ENCODE data around the gene ACTRT2.

ACTRT2 gene

DNA sequence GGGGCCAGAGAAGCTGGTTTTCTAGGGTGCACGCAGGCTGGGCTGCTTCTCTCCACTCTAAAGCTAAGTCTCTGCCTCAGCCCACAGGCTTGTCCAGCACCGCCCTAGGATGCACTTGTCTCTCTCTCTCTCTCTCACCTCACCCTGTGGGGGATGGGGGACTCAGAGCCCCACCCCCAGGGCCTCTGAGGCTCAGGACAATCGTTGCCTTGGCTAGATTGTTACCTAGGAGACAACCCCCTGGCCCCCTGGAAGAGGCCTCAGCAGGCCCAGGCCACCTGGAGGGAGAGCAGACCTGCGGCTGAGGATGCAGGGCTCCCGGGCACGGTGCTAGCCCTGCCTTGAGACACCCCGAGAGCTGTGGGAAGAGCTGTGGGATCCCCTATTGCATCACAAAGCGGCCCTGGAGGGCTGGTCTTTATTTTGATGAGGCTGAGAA lies at the start of gene ACTRT2:
TSS of gene ACTRT2 (plus strand) at position 235 of the 439 bp plus-strand sequence. CDS start 220 bp downstream, outside the sequence.
- no peak within 1 kb of the TSS for H3K27ac Mint-ChIP-seq
- H3K27me3 Mint-ChIP-seq, result no peaks in the 10 kb centered on the region
- H3K36me3 Mint-ChIP-seq (ENCODE audit: low read depth), result no peaks in the 10 kb centered on the region
- H3K4me1 Mint-ChIP-seq (ENCODE audit: low read depth), result no peaks in the 10 kb centered on the region
- H3K4me3 Mint-ChIP-seq, result no peak within 1 kb of the TSS
- no peaks in the 10 kb centered on the region for H3K9me3 Mint-ChIP-seq

DNA sequence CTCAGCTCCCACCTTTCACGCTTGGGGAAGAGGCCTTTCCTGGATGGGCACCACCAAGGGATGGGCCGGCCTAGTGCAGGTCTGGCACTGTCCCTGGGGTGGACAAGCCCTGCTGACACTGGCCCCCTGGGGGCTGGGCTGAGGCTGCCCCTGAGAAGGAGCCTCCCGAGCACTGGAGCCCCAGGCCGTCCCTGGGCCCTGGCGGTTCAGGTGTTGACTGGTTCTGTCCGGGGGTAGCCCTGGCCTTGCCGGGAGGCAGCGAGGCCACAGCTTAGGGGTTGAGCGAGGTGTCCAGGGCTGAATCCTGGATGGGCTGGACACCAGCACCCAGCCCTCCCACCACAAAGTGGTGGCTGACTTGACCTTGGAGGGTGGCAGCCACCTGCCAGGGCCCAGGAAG lies 49.7 kb upstream of the ACTRT2 start:
- Mint-ChIP-seq H3K4me1 (ENCODE audit: low read depth) (no peaks in the 10 kb centered on the region), H3K4me3 (no peak overlapping the region), H3K27me3 (no peaks in the 10 kb centered on the region), H3K27ac (no peak overlapping the region), H3K9me3 (no peaks in the 10 kb centered on the region), H3K36me3 (ENCODE audit: low read depth) (no peaks in the 10 kb centered on the region)

- H3K27me3 Mint-ChIP-seq, result no peaks in the 10 kb centered on the region
- no peaks in the 10 kb centered on the region for H3K4me1 Mint-ChIP-seq (ENCODE audit: low read depth)
- H3K4me3 Mint-ChIP-seq, result no peak overlapping the region
- no peaks in the 10 kb centered on the region for H3K9me3 Mint-ChIP-seq
- no peaks in the 10 kb centered on the region for H3K36me3 Mint-ChIP-seq (ENCODE audit: low read depth)
- H3K27ac Mint-ChIP-seq, result no peak overlapping the region
Measured at GRCh38 chr1:2972011-2972878, 49.0 kb upstream of the ACTRT2 start.

GRCh38 chr1:2972879-2973575 lies 48.2 kb upstream of the ACTRT2 start:
- Mint-ChIP-seq H3K4me1 (ENCODE audit: low read depth) (no peaks in the 10 kb centered on the region), H3K36me3 (ENCODE audit: low read depth) (no peaks in the 10 kb centered on the region), H3K4me3 (no peak overlapping the region), H3K27me3 (no peaks in the 10 kb centered on the region), H3K27ac (no peak overlapping the region), H3K9me3 (no peaks in the 10 kb centered on the region)

- Mint-ChIP-seq H3K9me3 (no peaks in the 10 kb centered on the region), H3K27me3 (no peaks in the 10 kb centered on the region), H3K27ac (no peak overlapping the region), H3K4me3 (no peak overlapping the region), H3K36me3 (ENCODE audit: low read depth) (no peaks in the 10 kb centered on the region), H3K4me1 (ENCODE audit: low read depth) (no peaks in the 10 kb centered on the region)
Measured at GRCh38 chr1:2973601-2974593, 47.4 kb upstream of the ACTRT2 start.

DNA sequence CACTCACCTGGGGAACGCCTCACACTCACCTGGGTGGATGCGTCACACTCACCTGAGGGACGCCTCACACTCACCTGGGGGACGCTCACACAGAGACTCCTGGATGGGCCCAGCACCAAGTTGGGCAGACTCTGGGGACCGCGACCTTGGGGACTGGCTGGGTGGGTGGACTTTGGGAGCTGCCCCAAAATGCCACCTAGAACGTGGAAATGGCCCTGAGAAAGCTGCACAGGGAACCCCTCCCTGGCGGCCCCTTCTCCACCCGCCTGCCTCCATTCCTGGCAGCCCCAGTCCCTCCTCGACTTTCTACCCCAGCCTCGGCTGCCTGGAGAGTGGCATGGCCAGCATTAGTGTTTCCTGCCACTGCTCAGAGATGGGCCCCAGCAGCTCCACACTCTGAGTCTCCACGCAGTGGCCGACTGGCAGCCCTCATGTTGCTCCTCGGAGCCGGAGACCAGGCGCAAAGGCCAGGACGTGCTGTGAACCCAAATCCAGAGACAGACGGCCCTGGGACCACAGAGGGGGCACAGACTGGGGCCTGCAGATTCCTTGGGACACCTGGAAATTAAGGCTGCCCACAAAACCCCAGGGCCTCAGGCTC lies 46.5 kb upstream of the ACTRT2 start:
- Mint-ChIP-seq H3K9me3 (no peaks in the 10 kb centered on the region), H3K36me3 (ENCODE audit: low read depth) (no peaks in the 10 kb centered on the region), H3K4me3 (no peak overlapping the region), H3K27ac (no peak overlapping the region), H3K27me3 (no peaks in the 10 kb centered on the region), H3K4me1 (ENCODE audit: low read depth) (no peaks in the 10 kb centered on the region)

- Mint-ChIP-seq H3K9me3 (no peaks in the 10 kb centered on the region), H3K27ac (no peak overlapping the region), H3K27me3 (no peaks in the 10 kb centered on the region), H3K4me1 (ENCODE audit: low read depth) (no peaks in the 10 kb centered on the region), H3K4me3 (no peak overlapping the region), H3K36me3 (ENCODE audit: low read depth) (no peaks in the 10 kb centered on the region)
Measured at GRCh38 chr1:2975466-2976179, 45.6 kb upstream of the ACTRT2 start.

GRCh38 chr1:2976180-2976562 lies 45.1 kb upstream of the ACTRT2 start:
- H3K27me3 Mint-ChIP-seq, result no peaks in the 10 kb centered on the region
- H3K4me1 Mint-ChIP-seq (ENCODE audit: low read depth), result no peaks in the 10 kb centered on the region
- H3K4me3 Mint-ChIP-seq, result no peak overlapping the region
- no peaks in the 10 kb centered on the region for H3K36me3 Mint-ChIP-seq (ENCODE audit: low read depth)
- no peaks in the 10 kb centered on the region for H3K9me3 Mint-ChIP-seq
- H3K27ac Mint-ChIP-seq, result no peak overlapping the region

GRCh38 chr1:2977886-2978611 lies 43.2 kb upstream of the ACTRT2 start:
- H3K27ac Mint-ChIP-seq, result no peak overlapping the region
- no peaks in the 10 kb centered on the region for H3K27me3 Mint-ChIP-seq
- no peak overlapping the region for H3K4me3 Mint-ChIP-seq
- H3K9me3 Mint-ChIP-seq, result no peaks in the 10 kb centered on the region
- H3K36me3 Mint-ChIP-seq (ENCODE audit: low read depth), result no peaks in the 10 kb centered on the region
- no peaks in the 10 kb centered on the region for H3K4me1 Mint-ChIP-seq (ENCODE audit: low read depth)

DNA sequence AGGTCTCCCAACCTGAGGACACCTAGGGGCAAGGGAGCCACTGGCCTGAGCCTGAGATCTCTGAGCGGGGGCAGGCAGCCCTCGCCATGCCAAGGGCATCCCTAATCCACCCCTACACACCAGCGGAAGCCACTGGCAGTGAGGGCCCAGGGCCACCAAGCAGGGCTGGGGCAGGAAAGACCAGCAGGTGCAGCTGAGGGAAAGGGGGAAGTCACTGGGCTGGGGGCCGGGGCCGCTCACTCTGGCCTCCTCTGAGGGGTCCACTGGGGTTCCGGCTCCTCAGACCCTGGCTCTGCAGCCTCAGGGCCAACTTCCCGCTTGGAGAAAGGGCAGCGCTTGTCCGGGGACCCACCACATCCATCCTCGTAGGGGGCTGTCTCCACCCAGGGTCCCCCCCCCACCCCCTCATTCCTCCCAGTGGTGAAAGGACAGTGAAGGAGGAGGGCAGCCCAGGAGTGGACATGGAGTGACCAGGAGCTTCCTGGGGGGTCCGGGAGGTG lies 42.5 kb upstream of the ACTRT2 start:
- H3K36me3 Mint-ChIP-seq (ENCODE audit: low read depth), result no peaks in the 10 kb centered on the region
- H3K4me3 Mint-ChIP-seq, result no peak overlapping the region
- no peaks in the 10 kb centered on the region for H3K27me3 Mint-ChIP-seq
- no peaks in the 10 kb centered on the region for H3K4me1 Mint-ChIP-seq (ENCODE audit: low read depth)
- no peaks in the 10 kb centered on the region for H3K9me3 Mint-ChIP-seq
- no peak overlapping the region for H3K27ac Mint-ChIP-seq

- Mint-ChIP-seq H3K4me1 (ENCODE audit: low read depth) (no peaks in the 10 kb centered on the region), H3K36me3 (ENCODE audit: low read depth) (no peaks in the 10 kb centered on the region), H3K4me3 (no peak overlapping the region), H3K27me3 (no peaks in the 10 kb centered on the region), H3K27ac (no peak overlapping the region), H3K9me3 (no peaks in the 10 kb centered on the region)
Measured at GRCh38 chr1:2979191-2980072, 41.8 kb upstream of the ACTRT2 start.

- no peaks in the 10 kb centered on the region for H3K9me3 Mint-ChIP-seq
- no peaks in the 10 kb centered on the region for H3K4me1 Mint-ChIP-seq (ENCODE audit: low read depth)
- H3K4me3 Mint-ChIP-seq, result no peak overlapping the region
- H3K27ac Mint-ChIP-seq, result no peak overlapping the region
- H3K27me3 Mint-ChIP-seq, result no peaks in the 10 kb centered on the region
- H3K36me3 Mint-ChIP-seq (ENCODE audit: low read depth), result no peaks in the 10 kb centered on the region
Measured at GRCh38 chr1:2980073-2980791, 41.0 kb upstream of the ACTRT2 start.

All from stimulated activated naive CD8-positive, alpha-beta T cell treated with anti-CD3 and anti-CD28 coated beads, Interleukin-15, Interleukin-2, amounts not matched to agents 100 ng/mL and 50 ng/mL, for 24 hours (primary cell).